Progenitor cell of endocrine pancreas (in vitro differentiated cells): ENCODE measurements around the gene PMCH. TPM values are rescaled to one million over a fixed set of nuclear protein-coding genes. Genes with fewer than 3 reads are reported as not detected.

ENCODE experiments used
- DNase-seq: peaks from one replicate; pipeline ENCODE4 v3.0.0; 2021; ENCODE audit warnings: low spot score; ENCODE audit not compliant: unreplicated experiment
- H3K27ac Mint-ChIP-seq: 2 replicates; pipeline ENCODE4 v1.8.0; 2021; ENCODE audit warnings: mild to moderate bottlenecking, moderate library complexity, mixed read lengths
- H3K27me3 Mint-ChIP-seq: 2 replicates; pipeline ENCODE4 v1.8.0; 2021; ENCODE audit warnings: mixed read lengths
- H3K36me3 Mint-ChIP-seq: 2 replicates; pipeline ENCODE4 v1.8.0; 2022; ENCODE audit warnings: mixed read lengths; ENCODE audit not compliant: insufficient read depth
- H3K4me1 Mint-ChIP-seq: 2 replicates; pipeline ENCODE4 v1.8.0; 2021; ENCODE audit warnings: low read depth, mixed read lengths
- H3K4me3 Mint-ChIP-seq: 2 replicates; pipeline ENCODE4 v1.8.0; 2021; ENCODE audit warnings: low read depth, mild to moderate bottlenecking, moderate library complexity, mixed read lengths
- H3K9me3 Mint-ChIP-seq: 2 replicates; pipeline ENCODE4 v1.8.0; 2021; ENCODE audit warnings: low read depth, mixed read lengths
- CTCF ChIP-seq: fragments of 200-600 bp; sonication (generic); IDR thresholded peaks from one replicate; pipeline ENCODE4 v1.5.0; 2021; ENCODE audit warnings: antibody characterized with exemption, mild to moderate bottlenecking; ENCODE audit not compliant: unreplicated experiment
- total RNA-seq: library from RNA; stranded (reverse); gene quantifications from 2 replicates; pipeline ENCODE4 v1.2.1, GENCODE V29; 2021

Gene PMCH
- total RNA-seq, 1 donor from 2014 or later = not detected

DNA sequence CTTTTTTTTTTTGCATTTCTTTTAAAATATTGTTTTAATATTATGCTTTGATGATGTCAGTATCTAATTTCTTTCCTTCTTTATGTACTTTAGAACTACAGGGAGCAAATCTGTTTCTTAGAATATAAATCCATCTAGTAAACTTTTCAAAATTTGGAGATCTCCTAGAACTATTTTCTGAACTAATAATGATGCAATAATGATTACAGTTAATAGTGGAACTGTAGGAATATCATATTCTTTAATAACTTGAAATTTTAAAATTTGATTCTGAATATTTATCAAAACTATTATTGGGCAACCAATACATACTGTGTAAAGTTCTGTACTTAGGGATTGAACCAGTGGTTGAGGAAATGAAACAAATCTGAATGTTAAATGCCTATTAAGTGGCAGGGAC, 23.1 kb upstream of the PMCH start:
- no peak for TF ChIP-seq CTCF
- DNase-seq = no peak
- H3K4me1 Mint-ChIP-seq = no peaks in the 10 kb centered on the region
- no peaks in the 10 kb centered on the region for H3K36me3 Mint-ChIP-seq
- H3K27ac Mint-ChIP-seq = no peak overlapping the region
- H3K4me3 Mint-ChIP-seq = no peak overlapping the region
- H3K9me3 Mint-ChIP-seq = no peaks in the 10 kb centered on the region
- no peaks in the 10 kb centered on the region for H3K27me3 Mint-ChIP-seq

- TF ChIP-seq CTCF = no peak
- H3K36me3 Mint-ChIP-seq = no peaks in the 10 kb centered on the region
- H3K4me3 Mint-ChIP-seq = no peak overlapping the region
- H3K27ac Mint-ChIP-seq = no peak overlapping the region
- H3K9me3 Mint-ChIP-seq = no peaks in the 10 kb centered on the region
- H3K27me3 Mint-ChIP-seq = no peaks in the 10 kb centered on the region
- DNase-seq = no peak
- H3K4me1 Mint-ChIP-seq = no peaks in the 10 kb centered on the region
Observed at GRCh38 chr12:102215992-102216691, 18.5 kb upstream of the PMCH start.

DNA sequence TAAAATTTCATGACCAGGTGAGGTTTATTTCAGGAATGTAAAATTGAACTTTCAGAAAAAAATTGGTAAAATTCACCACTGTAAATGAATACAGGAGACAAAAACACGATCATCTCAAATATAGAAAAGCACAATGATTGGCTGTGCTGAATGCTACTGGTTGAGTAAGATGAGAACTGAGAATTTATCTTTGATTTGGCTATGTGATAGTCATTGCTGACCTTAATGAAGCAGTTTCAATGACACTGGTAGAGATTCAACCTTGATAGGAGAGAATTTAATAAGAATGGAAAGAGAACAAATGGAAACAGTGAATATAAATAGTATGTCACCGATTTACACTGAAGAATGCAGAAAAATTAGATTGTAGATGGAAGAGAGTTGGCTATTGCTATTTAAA, 6.4 kb upstream of the PMCH start:
- H3K4me1 Mint-ChIP-seq = no peaks in the 10 kb centered on the region
- TF ChIP-seq CTCF = no peak
- no peak for DNase-seq
- peaks cover 15% of the 10 kb centered on the region for H3K36me3 Mint-ChIP-seq
- H3K9me3 Mint-ChIP-seq = peaks cover 19% of the 10 kb centered on the region
- no peak overlapping the region for H3K4me3 Mint-ChIP-seq
- no peak overlapping the region for H3K27ac Mint-ChIP-seq
- no peaks in the 10 kb centered on the region for H3K27me3 Mint-ChIP-seq

DNA sequence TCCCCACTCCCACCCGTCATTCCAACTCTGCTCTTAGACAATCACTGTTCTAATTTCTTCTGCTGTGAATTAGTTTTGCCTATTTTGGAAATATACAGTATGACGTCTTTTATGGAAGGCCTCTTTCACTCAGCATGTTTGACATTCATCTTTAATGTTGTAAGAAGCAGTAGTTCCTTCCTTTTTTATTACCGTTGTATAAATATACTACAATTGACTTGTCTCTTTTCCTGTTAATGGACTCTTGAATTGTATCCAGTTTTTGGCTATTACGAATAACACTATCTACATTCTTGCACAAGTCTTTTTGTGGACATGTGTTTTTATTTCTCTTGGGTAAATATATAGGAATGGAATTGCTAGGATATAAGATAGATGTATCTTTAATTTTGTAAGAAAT, 4.9 kb upstream of the PMCH start:
- H3K27me3 Mint-ChIP-seq = no peaks in the 10 kb centered on the region
- H3K27ac Mint-ChIP-seq = no peak overlapping the region
- no peak for TF ChIP-seq CTCF
- H3K4me1 Mint-ChIP-seq = no peaks in the 10 kb centered on the region
- no peak overlapping the region for H3K4me3 Mint-ChIP-seq
- peaks cover 8% of the 10 kb centered on the region for H3K9me3 Mint-ChIP-seq
- H3K36me3 Mint-ChIP-seq = peaks cover 5% of the 10 kb centered on the region
- no peak for DNase-seq

- no peak for DNase-seq
- no peak overlapping the region for H3K27ac Mint-ChIP-seq
- H3K27me3 Mint-ChIP-seq = no peaks in the 10 kb centered on the region
- no peak for TF ChIP-seq CTCF
- peaks cover 4% of the 10 kb centered on the region for H3K9me3 Mint-ChIP-seq
- H3K36me3 Mint-ChIP-seq = peaks cover 2% of the 10 kb centered on the region
- no peak overlapping the region for H3K4me3 Mint-ChIP-seq
- H3K4me1 Mint-ChIP-seq = no peaks in the 10 kb centered on the region
Observed at GRCh38 chr12:102201436-102202061, 3.9 kb upstream of the PMCH start.
